ENCODE data around the gene NRXN3.

The NRXN3 gene

DNA sequence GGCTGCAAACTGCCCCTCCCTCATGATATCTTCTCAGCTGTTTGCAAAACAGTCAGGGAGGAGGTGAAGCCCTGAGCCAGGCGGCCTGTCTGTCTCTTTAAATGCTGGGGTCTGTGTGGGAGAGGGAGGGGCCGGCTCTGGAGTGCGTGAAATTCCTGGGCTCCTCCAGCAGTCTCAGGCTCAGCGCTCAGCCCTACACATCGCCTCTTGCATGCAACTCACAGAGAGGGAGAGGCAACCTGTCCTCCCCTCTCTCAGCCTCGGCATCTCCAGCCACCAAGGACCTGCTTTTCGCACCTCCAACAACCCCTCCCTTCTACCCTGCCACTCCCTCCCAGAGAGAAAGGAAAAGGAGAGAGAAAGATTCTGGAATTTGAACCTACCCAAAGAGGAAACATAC lies at the start of gene NRXN3:
NRXN3 (plus strand) TSS at position 171 of the 400 bp plus-strand sequence. CDS start 72,721 bp downstream, outside the sequence.
- DNase-seq: peak; percentile 94

DNA sequence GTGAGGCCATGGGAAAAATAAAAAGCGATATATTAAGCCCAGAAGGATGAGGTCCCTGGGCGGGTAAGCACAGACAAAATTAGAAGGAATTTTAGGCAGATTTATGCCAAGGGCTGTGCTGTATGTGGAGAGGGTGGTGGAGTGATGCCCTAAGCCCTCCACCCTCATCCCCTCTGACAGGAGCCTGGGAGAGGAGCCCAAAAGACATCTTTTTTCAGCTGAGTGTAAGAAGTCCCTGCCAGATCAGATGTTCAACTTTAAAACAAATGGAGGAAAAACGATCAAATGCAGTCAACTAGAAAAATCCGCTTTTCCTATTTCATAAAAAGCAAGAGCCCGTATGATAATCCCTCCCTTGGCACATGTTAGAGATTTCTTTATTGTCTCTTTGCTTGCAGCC lies 47.7 kb upstream of the NRXN3 start:
- DNase-seq: no peak

DNA sequence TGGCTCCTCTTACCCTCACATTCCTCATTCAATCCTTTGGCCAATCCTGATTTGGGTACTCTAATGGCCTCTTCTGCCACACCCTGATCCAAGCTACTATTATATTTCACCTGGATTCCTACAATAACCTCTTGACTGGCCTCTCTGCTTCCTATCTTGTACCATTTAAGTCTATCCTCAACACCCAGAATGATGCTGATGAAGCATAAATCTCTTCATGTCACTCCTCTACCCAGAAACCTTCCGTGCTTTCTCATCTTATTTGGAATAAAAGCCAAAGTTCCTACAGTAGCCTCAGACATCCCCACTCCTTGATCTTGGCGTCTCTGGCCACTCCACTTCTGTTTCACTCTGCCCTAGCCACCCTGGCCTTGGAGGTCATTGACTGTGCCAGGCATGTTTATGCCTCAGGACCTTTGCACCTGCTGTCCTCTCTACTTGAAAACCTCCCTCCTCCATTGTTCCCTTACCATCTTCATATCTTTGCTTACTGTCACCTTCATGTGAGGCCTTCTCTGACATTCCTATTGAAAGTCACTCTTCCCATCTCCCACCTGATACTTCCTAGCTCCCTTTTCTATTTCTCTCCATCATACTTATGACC lies 46.4 kb upstream of the NRXN3 start:
- no peak for DNase-seq

DNA sequence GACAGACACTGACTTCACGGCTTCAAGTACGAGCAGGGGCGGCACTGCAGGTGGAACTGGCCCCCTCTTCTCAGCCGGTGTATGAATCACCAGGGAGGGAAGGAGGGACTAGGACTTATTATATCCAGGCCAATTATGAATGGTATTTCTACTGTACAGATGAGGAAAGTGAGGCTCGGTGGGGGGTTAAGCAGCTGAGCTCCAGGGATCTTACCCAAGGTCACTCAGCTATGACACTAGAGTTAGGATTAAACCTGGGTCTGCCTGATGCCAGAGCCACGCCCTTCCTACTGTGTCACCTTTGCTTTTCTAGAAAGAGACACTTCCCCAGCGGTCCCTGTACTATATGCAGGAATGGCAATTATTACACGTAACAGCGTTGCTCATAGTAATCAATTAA lies 42.2 kb upstream of the NRXN3 start:
- DNase-seq: peak; percentile 47

DNA sequence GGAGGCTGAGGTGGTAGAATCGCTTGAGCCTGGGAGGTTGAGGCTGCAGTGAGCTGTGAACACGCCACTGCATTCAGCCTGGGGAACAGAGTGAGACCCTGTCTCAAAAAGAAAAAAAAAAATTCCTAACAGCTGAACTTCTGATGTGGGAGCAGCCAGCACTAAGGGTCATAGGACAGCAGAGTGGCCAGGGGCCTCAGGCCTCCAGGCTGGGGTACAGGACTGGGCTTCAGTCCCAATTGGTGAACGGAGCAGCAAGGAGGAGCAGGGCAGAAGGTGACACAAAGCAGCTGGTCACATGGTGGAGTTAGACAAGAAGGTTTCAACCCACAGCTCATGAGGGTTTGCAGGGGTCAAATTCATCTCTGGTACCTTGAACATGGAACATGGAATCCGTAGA lies 40.8 kb upstream of the NRXN3 start:
- DNase-seq: no peak

DNA sequence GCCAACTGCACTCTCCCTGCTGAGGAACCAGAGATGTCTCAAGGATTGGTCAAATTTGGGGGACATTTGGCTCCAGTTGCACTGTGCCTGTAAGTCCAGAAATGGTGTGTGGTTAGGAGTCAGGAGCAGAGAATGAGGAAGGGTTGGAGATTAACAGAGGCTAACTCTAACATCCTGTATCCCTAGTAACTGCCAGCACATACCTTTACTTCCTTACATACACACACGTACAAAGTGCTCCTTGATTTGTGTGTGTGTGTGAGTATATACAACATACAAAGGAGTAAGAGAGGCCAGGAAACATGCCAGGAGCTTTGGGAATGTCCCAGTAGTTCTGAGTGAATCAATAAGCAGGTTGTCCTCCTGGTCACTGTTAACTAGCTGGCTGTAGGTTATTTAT lies 39.8 kb upstream of the NRXN3 start:
- DNase-seq: no peak

DNA sequence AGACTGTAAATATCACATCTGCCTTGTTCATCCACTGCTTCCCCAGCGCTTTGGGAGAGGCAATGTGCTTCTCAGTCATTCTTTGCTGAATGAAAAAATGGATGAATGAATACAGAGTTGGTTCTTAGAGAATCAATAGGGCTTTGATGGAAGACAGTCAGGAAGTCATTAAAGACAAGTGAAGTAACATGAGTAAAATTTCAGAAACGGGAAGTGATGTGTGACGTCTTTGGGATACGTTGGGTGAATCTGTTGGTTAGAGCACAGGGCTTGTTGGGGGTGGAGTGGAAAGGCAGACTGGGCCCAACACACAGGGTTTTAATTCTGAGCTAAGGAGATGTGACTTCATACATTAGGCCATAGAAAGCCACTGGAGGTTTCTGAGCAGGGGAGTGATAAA lies 39.0 kb upstream of the NRXN3 start:
- DNase-seq: no peak

DNA sequence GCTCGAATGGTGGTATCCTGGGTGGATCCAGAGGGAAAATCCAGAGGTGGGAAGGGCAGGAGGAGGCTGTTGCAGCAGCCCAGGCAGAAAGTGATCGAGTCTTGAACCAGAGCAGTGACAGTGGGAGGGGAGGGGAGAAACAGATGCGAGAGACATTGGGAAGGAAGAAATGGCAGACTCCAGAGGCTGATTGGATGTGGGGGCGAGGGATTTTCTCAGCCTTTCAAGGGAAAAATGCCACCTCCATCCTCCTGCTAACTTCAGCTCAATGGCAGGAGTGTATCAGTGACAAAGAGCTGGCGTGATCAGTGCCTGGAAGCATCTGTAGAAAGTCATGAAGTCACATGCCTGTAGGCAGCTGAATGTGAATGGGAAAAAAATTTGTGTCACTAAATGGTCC lies 38.6 kb upstream of the NRXN3 start:
- no peak for DNase-seq

DNA sequence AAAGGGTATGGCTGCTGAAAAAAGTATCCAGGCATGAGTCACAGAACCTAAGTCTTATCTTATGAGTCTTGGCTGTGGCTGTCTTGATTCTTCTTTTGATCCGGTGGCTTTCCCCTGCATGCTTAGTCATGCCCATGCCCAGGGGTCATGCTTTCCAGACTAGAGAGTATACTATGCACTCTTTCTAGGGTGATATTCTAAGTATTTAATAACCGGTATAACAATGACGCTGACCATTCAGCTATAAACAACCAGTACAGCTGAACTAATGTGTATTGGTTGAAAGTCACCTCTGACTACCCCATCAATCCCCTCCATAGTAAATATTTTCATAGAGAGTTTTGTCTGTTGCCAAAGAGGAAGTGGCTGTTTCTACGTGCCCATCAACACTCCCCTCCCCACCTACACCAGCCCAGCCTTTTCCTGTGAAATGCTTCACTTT lies 34.7 kb upstream of the NRXN3 start:
- peak; percentile 49 for DNase-seq

DNA sequence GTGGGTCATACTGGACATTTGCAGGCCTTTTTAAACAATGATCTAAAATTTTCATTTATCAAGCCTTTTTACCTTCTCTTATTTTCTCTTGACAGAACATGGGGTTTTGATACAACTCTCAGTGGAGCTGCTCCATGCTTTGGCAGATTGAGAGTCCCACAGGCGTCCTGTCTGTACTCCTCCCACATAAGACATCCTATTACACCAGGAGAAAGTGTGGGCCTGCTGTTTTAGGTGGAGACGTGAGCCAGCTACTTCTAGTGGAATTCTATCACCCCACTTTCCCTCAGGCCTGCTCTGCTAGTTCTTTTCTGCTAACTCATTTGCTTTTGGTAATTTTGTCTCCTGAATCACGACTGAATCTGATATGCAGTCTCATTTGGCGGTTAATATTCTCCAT lies 33.5 kb upstream of the NRXN3 start:
- no peak for DNase-seq

DNA sequence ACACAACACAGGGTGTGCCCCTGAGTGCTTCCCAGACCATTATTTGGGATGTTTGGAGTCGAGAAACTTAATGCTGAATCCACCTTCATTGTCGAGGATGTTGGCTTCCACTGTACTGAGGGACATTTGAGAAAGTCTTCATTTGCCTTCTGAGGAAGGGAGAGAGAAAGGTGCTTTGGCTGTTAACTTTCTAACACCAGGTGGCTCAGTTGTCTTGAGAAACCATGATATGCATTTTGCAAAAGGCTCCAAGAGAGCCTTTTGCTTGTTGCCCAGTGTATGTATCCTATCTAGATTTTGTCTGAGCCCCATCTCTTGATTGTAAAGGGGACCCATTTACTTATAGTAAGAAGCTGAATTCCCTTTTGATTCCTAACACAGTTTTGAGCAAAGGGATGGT lies 28.6 kb upstream of the NRXN3 start:
- DNase-seq: peak; percentile 56

DNA sequence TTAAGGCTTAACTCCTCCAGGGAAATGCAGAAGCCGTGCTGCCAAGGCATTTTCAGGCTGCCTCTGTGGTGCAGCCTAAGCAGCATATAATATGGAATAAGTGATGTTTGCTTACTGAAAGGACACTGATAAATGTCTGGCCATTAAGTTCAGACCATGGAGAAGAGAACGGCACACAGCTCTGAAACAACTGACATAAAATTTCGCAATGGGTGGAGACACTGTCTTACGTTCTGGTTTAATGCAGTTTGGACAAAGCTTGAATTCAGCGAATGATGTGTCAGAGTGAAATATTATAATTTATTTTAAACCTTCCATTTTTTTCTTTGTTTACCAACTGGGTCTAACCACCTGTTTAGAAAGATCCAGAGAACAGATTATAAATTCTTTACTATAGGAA lies 27.2 kb upstream of the NRXN3 start:
- no peak for DNase-seq

DNA sequence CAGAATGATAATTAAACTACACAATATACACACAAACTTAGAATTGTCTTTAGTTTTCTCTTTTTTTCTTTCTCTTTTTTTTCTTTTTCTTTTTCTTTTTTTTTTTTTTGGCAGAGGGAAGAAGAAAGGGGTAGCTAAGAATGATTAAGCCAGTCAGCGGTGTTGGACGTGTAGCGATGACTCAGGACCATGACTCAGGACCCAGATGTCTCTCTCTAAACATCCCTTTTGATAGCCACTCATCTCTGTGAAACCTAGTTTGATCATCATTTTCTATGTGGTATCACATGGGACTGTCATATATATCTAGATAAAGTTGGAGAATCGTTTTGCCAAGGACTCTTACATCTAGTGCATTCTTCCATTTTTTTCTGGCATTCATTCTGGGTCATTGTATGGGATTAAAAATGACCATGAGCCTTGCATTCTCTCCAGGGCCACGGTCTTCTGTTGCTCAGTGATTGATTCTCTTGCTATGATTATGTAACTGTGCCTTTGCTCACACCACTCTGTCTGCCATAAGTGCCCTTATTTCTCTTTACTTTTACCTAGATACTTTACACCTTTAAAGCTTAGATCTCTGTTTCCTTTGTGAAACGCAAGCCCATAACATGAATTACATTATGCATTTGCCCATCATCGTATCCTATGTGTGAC lies 26.6 kb upstream of the NRXN3 start:
- no peak for DNase-seq

DNA sequence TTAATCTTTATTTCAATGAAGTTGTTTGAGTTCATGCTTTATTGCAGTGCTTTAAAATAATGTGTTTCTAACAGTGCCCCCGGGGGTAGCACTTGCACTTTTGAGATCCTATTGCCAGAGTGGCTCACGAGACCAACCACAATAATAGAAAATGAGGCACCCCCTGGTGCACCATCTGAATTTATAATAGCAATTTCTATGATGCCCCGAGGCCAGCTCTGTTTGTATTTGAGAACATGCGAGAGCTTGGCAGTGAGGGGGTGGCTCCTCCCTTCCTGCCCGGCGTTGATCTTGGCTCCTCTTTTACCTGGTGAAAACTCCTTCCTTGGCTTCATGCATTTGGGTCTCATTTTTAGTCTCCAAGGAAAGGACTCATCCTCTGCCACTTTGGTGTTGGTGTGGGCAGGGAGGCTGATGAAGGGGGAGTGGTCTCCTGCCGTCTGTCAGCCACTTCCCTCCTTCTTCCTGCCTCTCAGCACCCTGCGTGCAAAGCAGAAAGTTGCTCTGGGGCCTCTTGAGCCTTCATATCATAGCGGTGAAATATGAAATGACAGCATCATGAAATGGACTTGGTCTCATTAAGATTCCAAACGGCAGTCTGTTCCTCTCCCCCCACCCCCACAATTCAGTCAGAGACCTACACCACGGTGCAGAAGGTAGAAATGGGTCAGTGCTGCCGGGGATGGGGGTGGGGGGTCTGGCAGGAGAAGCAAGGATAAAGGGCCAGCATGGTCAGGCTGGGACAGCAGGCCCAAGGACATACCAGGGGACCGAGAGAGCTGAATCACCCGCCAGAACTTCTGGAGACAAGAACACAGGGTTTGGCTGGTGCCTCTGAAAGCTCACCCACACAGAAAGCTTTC lies 17.7 kb upstream of the NRXN3 start:
- DNase-seq: peak; percentile 100

DNA sequence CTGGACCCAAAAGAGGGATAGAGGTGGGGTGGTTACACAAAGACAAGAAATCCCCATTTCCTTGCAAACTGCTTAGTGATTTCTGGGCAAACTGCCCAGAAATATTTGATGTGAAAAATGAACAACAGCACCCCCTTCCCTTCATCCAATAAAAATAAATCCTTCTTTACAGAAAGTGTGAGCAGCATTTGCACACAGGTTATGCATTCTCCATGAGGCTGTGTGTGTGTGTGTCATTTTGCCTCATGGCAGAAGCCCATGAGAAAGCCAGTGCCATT lies 17.2 kb upstream of the NRXN3 start:
- DNase-seq: peak; percentile 90

DNA sequence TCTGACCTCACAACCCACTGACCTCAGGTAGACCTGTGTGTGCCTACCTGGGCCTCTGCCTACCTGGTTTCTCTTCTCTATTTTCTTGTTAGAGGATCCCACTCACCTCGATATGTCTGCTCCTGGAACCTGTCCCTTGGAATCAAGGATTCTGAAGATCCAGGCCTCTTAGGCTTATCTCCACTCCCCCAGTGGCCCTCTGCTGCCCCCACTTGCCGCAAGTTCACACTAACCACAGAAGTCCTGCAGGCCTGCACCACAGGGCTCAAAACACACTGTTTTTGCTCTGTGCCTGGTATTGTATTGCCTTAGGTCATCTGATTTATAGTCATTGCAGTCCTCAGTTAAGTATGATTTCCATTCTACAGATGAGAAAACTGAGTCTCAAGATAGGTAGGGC lies 15.3 kb upstream of the NRXN3 start:
- peak; percentile 85 for DNase-seq

DNA sequence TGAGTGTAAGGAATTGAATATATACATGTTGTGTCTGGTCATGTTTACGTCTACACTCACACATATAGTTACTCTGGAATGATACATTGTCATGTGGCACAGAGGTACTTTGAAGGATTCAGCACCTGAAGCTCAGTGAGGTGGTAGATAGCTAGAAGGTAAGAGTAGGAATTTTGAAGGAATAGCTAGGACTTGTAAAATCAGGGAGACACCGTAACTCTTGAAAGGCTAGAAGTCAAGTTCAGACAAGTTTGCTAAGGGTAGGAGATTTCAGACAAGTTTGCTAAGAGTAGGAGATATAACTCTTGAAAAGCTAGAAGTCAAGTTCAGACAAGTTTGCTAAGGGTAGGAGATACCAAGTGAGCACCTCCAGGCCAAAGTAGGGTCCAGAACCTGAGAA lies 14.0 kb upstream of the NRXN3 start:
- no peak for DNase-seq

DNA sequence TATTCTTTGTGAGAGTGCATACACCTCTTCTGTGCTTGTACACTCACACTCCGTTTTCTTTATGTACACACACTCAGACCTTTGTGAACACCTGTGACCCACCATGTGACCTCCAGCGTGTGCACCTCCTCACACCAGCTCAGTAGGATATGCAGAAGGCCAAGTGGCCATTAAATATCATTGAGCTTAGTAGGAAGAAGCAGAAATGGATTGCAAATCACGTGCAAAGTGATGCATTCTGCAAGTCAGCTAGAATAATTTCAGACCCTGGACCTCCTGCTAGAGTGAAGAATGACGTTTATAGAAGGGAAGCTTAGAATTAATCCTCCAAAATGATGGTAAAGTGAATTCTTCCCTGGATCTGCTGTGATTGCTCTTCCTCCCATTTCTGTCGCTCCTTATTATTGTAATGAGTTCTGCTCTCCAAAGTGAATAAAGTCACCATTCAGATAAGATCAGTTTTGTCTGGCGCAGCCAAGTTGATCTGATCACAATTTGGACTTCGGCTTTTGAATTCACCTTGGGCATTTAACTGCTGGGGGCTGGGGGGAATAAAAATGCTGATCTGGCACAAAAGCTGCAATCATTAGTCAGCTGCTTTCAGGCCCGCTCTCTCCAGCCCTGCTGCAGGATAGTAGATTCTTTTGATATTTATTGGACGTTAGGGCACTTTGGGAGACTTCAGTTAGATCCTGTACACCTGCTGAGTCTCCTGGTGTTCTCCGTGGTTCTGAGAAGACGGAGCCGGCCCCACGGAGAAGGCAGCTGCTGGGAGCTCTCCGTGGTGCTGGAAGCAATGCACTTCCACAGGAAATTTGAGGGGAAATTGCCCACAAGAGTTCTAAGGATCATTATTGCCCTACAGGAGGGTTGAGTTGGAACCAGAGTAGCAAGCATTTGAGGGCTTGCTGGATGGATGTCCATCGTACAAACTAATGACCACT lies 12.4 kb upstream of the NRXN3 start:
- DNase-seq: peak; percentile 50

DNA sequence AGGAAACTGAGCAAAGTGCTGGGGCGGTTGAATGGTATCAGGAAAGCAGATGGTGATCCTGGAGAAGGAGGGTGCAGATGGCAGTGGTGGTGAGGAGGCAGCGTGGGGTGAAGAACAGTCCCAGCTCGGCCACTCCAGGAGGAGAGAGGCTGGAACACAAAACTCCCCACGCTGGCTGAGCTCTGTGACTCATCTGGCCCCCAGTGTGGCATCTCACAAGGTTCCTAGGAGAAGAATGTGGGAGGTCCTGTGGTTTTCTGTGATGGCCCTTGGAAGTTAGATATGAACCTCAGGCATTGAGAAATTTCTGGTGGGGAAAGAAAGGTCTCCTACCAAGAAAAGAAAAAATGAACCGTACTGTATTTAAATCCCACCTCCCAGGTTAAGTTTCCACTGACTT lies 8.0 kb upstream of the NRXN3 start:
- no peak for DNase-seq

DNA sequence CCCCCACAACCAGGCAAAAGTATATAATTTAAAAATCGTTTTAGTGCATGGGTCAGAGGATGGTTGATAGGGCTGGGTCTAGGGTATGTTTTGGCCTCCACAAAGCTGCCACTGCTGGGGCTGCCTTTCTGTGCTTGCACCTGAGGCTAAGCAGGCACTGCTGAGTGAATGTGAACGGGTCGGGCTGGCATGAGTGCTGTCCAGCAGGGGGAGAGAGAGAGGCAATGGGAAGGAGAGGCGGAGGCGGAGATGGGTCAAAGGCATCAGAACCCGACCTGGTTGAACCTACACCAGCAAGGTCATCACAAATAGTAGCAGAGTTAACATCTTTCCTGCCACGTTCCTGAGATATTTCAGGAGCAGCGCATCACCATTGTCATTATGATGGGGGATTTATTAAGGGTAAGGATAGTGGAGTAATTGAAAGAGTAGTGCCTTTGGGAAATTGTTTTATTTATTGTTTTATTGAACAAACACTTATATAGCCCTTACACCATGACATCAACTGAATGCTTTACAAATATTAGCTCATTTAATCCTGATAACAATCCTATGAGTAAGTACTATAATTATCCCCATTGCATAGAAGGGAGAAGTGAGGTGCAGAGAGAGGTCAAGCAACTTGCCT lies 5.8 kb upstream of the NRXN3 start:
- peak; percentile 83 for DNase-seq

DNA sequence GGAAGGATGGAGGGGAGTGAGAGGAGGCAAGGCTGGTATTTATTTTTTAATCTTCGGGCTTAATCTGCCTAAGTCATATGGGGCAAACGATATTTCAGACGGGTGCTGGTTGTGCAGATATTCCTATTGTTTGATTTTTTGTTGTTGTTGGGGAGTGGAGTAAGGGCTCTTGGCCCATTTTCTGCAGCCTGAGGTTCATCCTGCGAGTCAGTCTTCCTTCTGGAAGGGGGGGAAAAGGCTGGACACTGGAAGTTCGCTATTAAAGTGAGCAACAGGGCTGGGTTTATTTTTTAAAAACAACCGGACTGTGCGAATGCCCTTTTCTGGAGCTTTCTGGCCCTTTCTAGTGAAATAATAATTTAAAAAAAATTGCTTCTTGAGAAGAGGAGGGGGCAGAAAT lies 2.3 kb downstream of the NRXN3 start:
- DNase-seq: peak; percentile 68

DNA sequence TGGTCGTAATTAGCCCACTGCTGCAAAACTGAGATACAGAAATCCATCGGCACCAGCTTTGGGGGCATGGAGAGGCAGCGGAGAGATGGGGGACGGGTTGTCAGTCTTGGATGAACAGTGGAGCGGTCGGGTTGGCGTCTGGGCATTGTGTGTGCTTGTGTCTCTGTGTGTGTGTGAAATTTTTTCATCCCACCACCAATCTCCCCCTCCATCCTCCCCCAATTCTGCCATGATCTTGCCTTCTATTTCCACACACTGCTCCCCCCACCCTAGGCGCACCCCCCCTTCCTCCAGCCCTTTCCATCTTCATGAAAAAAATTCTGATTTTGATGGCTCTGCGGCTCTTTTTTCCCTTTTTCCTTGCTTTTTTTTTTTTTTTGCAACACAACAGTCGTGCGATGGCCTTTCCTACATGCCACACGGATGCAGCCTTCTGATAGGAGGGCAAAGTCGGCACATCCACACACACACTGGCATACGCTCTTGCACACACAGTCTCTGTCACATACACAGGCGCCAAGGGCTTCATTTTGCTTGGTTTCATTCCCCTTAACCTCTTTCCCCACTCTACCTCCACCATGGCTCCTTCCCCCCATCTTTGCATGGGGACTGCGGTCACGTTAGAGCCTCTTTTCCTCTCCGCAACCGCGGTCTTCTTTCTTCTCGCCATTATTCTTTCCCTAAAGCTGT lies 3.3 kb downstream of the NRXN3 start:
- peak; percentile 56 for DNase-seq
